GM21528 (cell line): ENCODE data around the gene EFTUD2.
"Not testable (repeated sequence)": the region's sequence is repeated elsewhere in the genome, so short reads cannot be mapped to it uniquely, and the experiment has no call there.

Experiments used
- ATAC-seq: cut with Tn5 transposase; IDR thresholded peaks from one replicate; pipeline ENCODE4 v1.9.1; 2021; ENCODE audit warnings: mild to moderate bottlenecking, moderate library complexity; ENCODE audit not compliant: unreplicated experiment, low FRiP score

Gene EFTUD2

DNA sequence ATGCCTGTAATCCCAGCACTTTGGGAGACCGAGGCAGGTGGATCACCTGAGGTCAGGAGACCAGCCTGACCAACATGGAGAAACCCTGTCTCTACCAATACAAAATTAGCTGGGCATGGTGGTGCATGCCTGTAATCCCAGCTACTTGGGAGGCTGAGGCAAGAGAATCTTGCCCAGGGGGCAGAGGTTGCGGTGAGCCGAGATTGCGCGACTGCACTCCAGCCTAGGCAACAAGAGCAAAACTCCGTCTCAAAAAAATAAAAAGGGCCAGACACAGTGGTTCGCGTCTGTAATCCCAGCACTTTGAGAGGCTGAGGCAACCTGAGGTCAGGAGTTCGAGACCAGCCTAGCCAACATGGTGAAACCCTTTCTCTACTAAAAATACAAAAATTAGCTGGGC, 74.0 kb downstream of the EFTUD2 start:
- ATAC-seq, result not testable (repeated sequence)

DNA sequence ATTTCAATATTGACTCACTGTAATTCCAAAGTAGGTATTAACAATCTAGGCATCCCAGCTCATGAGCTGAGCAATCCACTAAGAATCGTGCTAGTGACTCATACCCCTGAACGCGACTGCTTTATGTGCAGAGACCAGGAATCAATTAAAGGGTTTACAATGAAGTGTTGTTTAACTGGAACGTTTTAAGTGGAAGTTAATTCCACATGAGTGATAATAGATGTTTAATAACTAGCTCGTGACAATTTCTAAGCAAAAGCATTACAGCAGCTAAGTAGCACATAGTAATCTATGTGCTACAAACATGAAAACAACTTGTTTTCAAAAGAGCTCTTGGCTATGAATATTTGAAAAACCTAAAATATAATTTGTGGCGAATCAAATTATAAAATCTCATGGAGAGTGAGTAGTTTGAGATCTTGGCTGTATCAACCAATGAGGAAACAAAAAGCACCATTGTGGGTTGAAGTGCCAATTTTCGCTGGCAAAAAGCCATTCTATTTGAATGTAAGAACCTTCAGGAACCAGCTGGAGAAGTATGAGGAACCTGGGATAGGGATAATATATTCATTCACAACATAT, 78.5 kb downstream of the EFTUD2 start:
- no peak for ATAC-seq

DNA sequence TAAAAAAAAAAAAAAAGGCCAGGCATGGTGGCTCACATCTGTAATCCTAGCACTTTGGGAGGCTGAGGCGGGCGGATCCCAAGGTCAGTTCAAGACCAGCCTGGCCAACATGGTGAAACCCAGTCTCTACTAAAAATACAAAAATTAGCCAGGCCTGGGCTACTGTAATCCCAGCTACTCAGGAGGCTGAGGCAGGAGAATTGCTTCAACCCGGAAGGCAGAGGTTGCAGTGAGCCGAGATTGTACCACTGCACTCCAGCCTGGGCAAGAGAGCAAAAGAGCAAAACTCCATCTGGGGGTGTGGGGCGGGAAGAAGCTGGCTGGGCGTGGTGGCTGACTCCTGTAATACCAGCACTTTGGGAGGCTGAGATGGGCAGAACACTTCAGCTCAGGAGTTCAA, 80.7 kb downstream of the EFTUD2 start:
- ATAC-seq, result not testable (repeated sequence)

DNA sequence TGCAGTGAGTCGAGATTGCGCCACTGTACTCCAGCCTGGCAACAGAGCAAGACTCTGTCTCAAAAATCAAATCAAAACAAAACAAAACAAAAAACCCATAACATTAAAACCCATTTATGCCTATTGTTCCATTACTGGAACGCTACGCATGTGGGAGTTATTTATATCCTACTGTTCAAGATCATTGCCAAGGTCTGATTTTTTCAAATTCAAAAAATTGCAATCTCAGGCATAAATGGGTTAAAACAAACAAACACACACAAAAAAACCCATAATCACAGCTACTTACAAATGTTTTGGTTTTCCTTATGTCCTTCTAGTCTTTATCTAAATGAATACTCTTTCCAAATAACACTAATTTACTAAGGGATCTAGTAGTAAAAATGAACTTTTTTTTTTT, 87.0 kb downstream of the EFTUD2 start:
- no peak for ATAC-seq

DNA sequence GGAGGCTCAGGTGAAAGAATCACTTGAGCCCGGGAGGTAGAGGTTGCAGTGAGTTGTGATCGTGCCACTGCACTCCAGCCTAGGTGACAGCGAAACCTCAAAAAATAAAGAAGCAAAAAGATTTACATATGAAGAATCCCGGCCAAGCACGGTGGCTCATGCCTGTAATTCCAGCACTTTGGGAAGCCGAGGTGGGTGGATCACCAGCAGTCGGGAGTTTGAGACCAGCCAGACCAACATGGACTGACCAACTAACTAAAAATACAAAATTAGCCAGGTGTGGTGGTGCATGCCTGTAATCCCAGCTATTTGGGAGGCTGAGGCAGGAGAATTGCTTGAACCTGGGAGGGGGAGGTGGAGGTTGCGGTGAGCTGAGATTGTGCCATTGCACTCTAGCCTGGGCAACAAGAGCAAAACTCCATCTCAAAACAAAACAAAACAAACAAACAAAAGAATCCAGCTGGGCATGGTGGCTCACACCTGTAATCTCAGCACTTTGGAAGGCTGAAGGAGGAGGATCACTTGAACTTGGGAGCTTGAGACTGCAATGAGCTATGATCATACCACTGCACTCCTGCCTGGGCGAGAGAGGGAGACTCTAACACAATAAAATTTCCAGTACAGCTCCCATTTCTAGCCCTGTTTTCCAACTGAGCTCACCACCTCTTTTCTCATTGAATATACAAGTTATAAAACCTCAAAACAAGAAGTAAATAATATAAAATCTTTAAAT, 90.4 kb downstream of the EFTUD2 start:
- not testable (repeated sequence) for ATAC-seq

DNA sequence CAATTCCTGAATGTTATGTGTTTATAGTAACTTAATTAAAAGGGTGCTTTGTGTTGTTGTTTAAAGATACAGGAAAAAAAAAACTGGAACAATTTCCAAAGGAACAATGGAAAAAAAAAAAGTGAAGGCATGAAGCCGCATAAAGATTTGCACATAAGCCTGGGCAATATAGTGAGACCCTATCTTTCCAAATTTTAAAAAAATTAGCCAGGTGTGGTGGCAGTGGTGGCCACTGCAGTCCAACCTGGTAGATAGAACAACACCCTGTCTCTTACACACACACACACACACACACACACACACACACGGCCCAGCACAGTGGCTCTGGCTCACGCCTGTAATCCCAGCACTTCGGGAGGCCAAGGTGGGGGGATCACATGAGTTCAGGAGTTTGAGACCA, 91.1 kb downstream of the EFTUD2 start:
- ATAC-seq, result no peak

DNA sequence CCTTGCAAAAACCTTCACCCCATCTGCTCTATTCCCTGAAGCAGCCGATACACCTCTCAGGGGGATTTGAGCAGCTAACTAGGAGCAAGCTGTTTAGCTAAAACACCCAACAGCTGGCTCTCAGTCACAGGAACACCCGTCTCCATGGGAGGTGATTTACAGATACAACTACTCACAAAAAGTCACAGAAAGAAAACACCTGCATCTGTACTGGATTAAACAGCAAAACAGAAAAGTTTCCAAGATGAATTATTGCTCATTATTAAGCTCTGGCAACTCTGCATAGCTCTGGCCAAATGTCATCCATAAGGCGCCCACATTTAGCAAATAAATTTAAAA, 91.5 kb downstream of the EFTUD2 start:
- ATAC-seq, result no peak

DNA sequence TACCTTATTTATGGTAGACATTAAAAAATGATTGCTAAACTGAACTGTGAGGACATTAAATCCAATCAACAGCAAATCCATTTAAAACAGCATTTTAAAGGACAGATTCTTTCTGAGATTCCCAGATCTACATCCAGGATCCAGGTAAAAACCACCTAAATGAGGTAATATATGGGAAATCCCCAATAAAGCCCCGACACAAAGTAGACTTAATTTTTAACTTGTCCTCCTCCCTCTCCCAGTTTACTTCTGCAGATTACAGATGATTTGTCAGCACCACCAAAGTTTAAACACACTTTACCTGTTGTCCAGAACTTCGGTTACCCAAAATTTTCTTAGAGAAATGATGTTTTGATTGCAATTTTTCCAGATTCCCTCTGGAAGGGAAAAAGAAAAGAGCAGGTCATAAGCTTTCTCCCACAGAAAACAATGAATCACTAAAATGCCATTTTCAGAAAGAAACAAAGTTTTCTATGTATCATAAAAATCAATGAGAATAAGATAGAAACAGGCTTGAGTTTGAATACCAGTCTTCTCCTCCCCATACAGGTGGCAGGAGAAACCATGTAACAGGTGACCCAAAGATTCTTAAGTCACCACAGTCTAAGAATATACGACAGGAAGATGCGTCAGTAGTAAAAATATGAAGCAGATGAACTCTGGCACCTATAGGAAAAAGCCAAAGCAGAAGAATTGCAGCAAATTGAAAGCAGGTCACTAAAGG, 92.0 kb downstream of the EFTUD2 start:
- no peak for ATAC-seq

DNA sequence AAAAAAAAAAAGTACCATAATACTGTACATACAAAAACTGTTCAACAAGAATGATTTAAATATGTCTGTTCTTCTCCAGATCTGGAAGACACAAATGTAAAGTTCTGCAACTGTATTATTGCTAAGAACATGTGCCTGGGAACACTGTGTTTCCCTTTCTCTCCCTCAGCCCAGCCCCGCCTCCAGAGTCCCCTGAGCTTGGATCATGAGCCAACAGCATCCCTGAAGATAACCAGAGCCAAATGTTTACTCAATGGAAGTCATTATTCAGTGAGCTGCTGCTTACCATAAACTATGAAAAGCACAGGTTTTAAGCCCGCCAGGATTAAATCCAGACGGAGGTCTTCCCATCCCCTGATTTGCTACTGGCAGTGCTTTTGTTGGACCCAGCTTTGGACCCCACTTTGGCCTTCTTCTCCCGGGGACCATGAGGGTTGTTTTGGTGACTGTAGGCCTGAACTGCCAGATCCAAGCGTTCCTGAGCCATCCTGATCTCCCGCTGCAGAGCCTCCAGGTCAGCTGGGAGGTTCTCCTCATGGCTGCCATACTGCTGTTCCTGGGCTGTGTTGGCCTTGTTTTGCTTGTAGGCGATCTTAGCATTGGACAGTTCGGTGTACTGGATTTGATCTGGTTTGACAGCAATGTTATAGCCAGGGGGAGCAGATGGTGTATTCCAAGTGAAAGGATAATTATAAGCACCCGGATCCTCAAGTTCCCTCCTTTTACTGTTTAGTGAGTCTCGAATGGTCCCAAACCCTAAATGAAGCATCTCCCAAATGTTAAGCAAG, 94.7 kb downstream of the EFTUD2 start:
- no peak for ATAC-seq

DNA sequence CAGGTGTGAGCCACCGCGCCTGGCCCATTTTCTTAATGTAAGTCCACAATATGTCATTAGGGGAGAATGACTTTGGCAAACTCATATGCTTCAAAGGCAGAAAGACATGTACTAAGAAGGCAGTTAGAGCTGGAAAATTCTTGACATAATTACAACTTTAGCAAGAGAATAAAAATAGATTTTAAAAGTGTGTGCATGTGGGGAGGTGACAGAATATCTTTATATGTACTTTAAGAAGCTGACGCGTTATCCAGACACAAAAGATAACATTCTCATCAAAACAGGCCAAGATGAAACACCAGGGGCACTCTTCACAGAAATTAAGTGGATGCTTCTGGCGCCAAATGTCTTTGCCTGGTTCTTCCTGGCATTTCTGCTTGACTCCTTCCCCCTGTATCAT, 97.4 kb downstream of the EFTUD2 start:
- ATAC-seq, result no peak
